Suprapubic skin (tissue), 3 donors: ENCODE results near the gene MBD3L2B.

Experiments
- CTCF ChIP-seq, 2 donors: fragments of 200-600 bp in 1 of 2; fragments of 450-650 bp in 1 of 2; sonication (generic) in 1 of 2; IDR thresholded peaks; one replicate each; pipeline ENCODE4 v1.5.1; 2016 to 2019; ENCODE audit warnings: antibody characterized with exemption in 2 of 2, mild to moderate bottlenecking in 1 of 2, moderate library complexity in 1 of 2
- EP300 ChIP-seq: sonication (generic); formaldehyde crosslinking; IDR thresholded peaks from one replicate; pipeline ENCODE4 v1.6.1; 2017; ENCODE audit warnings: antibody characterized with exemption
- POLR2A ChIP-seq, 2 donors: fragments of 450-650 bp; IDR thresholded peaks; one replicate each; pipeline ENCODE4 v1.6.1; 2017; ENCODE audit warnings: antibody characterized with exemption in 2 of 2, mild to moderate bottlenecking in 2 of 2, moderate library complexity in 2 of 2

- TF ChIP-seq POLR2A (IDR thresholded peaks at IDR 0.05) (no peak), CTCF (IDR thresholded peaks at IDR 0.05) (no peak), EP300 (no peak)
These were observed 41.8 kb downstream of the MBD3L2B start for GRCh38 chr19:6979399-6979798.
